ENCODE measurements around the gene RPS6KA2. TPM values are rescaled to one million over a fixed set of nuclear protein-coding genes. Genes with fewer than 3 reads are reported as not detected.

RPS6KA2 gene
- total and polyA plus RNA-seq, 7 experiments from 2014 or later = 4.5 to 17.1 (median 6.6) TPM

GRCh38 chr6:166470863-166471410 lies 156.1 kb downstream of the RPS6KA2 start:
- H3K9me3 Mint-ChIP-seq = no peaks in the 10 kb centered on the region
- no peak overlapping the region for H3K4me3 Mint-ChIP-seq
- no peak overlapping the region for H3K4me3 ChIP-seq (ENCODE audit: low read length)
- peaks cover 2 to 12% (median 6%) of the 10 kb centered on the region in 7 donors for H3K4me1 Mint-ChIP-seq
- no peaks in the 10 kb centered on the region for H3K27me3 ChIP-seq (ENCODE audit: control insufficient read depth in 2 of 2, insufficient read depth in 2 of 2, low read length in 2 of 2)
- H3K36me3 ChIP-seq (ENCODE audit: control insufficient read depth in 2 of 3, insufficient read depth in 3 of 3, low read length in 3 of 3) = no peaks in the 10 kb centered on the region
- POLR2A ChIA-PET = no interaction called here
- CTCF ChIA-PET = no interaction called here
- DNase-seq (no peak), ATAC-seq (no peak)
- no peaks in the 10 kb centered on the region for H3K9me3 ChIP-seq (ENCODE audit: control insufficient read depth in 2 of 3, low read length in 3 of 3)
- H3K27me3 Mint-ChIP-seq = peaks cover 0 to 5% (median 0%) of the 10 kb centered on the region in 5 donors
- no peak overlapping the region for H3K27ac ChIP-seq (ENCODE audit: low read depth, low read length)
- intact Hi-C loops (cut with micrococcal nuclease) = no loop called here
- no peaks in the 10 kb centered on the region for H3K4me1 ChIP-seq (ENCODE audit: control insufficient read depth in 2 of 2, insufficient read depth in 2 of 2, low read length in 2 of 2)
- H3K27ac Mint-ChIP-seq = no peak overlapping the region
- peaks cover 0 to 11% (median 0%) of the 10 kb centered on the region in 5 donors for H3K36me3 Mint-ChIP-seq

GRCh38 chr6:166470029-166470862 lies 156.8 kb downstream of the RPS6KA2 start:
- Mint-ChIP-seq H3K36me3 (peaks cover 0 to 14% (median 3%) of the 10 kb centered on the region in 5 donors), H3K4me1 (peaks cover 0 to 12% (median 7%) of the 10 kb centered on the region in 7 donors), H3K9me3 (no peaks in the 10 kb centered on the region), H3K27ac (peak overlapping the region in 1 of 9 donors; percentile 68), H3K27me3 (peaks cover 0 to 5% (median 0%) of the 10 kb centered on the region in 5 donors), H3K4me3 (no peak overlapping the region)
- Histone ChIP-seq H3K9me3 (ENCODE audit: control insufficient read depth in 2 of 3, low read length in 3 of 3) (no peaks in the 10 kb centered on the region), H3K4me1 (ENCODE audit: control insufficient read depth in 2 of 2, insufficient read depth in 2 of 2, low read length in 2 of 2) (no peaks in the 10 kb centered on the region), H3K4me3 (ENCODE audit: low read length) (no peak overlapping the region), H3K27ac (ENCODE audit: low read depth, low read length) (no peak overlapping the region), H3K27me3 (ENCODE audit: control insufficient read depth in 2 of 2, insufficient read depth in 2 of 2, low read length in 2 of 2) (no peaks in the 10 kb centered on the region), H3K36me3 (ENCODE audit: control insufficient read depth in 2 of 3, insufficient read depth in 3 of 3, low read length in 3 of 3) (no peaks in the 10 kb centered on the region)
- ChIA-PET CTCF (interaction anchor here (0.6 kb wide), 1 partner anchor 180 kb away, joined by 3 read pairs; no protein-coding TSS in a partner anchor), POLR2A (no interaction called here)
- intact Hi-C loops (cut with micrococcal nuclease) = no loop called here
- ATAC-seq = no peak
- DNase-seq = no peak

- H3K27me3 ChIP-seq (ENCODE audit: control insufficient read depth in 2 of 2, insufficient read depth in 2 of 2, low read length in 2 of 2) = no peaks in the 10 kb centered on the region
- Mint-ChIP-seq H3K27me3 (peaks cover 0 to 5% (median 0%) of the 10 kb centered on the region in 5 donors), H3K27ac (no peak overlapping the region), H3K4me3 (no peak overlapping the region), H3K4me1 (peaks cover 0 to 12% (median 7%) of the 10 kb centered on the region in 7 donors), H3K36me3 (peaks cover 0 to 17% (median 3%) of the 10 kb centered on the region in 5 donors), H3K9me3 (no peaks in the 10 kb centered on the region)
- ATAC-seq (no peak), DNase-seq (no peak)
- POLR2A ChIA-PET = no interaction called here
- no peaks in the 10 kb centered on the region for H3K4me1 ChIP-seq (ENCODE audit: control insufficient read depth in 2 of 2, insufficient read depth in 2 of 2, low read length in 2 of 2)
- H3K9me3 ChIP-seq (ENCODE audit: control insufficient read depth in 2 of 3, low read length in 3 of 3) = no peaks in the 10 kb centered on the region
- H3K36me3 ChIP-seq (ENCODE audit: control insufficient read depth in 2 of 3, insufficient read depth in 3 of 3, low read length in 3 of 3) = no peaks in the 10 kb centered on the region
- CTCF ChIA-PET = interaction anchor here (0.6 kb wide), 1 partner anchor 181 kb away, joined by 3 read pairs; no protein-coding TSS in a partner anchor
- intact Hi-C loops (cut with micrococcal nuclease) = no loop called here
- no peak overlapping the region for H3K4me3 ChIP-seq (ENCODE audit: low read length)
- no peak overlapping the region for H3K27ac ChIP-seq (ENCODE audit: low read depth, low read length)
These were observed 157.6 kb downstream of the RPS6KA2 start for GRCh38 chr6:166469426-166469961.

- no peak overlapping the region for H3K27ac ChIP-seq (ENCODE audit: low read depth, low read length)
- H3K9me3 ChIP-seq (ENCODE audit: control insufficient read depth in 2 of 3, low read length in 3 of 3) = no peaks in the 10 kb centered on the region
- H3K4me3 ChIP-seq (ENCODE audit: low read length) = no peak overlapping the region
- H3K27ac Mint-ChIP-seq = peak overlapping the region in 3 of 9 donors; percentile 17 to 34 (median 22)
- CTCF ChIA-PET = interaction anchor here (1.1 kb wide), 1 partner anchor 16 kb away, joined by 4 read pairs; no protein-coding TSS in a partner anchor
- H3K4me3 Mint-ChIP-seq = no peak overlapping the region
- H3K27me3 ChIP-seq (ENCODE audit: control insufficient read depth in 2 of 2, insufficient read depth in 2 of 2, low read length in 2 of 2) = no peaks in the 10 kb centered on the region
- no peak for ATAC-seq
- peaks cover 0 to 17% (median 3%) of the 10 kb centered on the region in 5 donors for H3K36me3 Mint-ChIP-seq
- H3K27me3 Mint-ChIP-seq = peaks cover 0 to 5% (median 0%) of the 10 kb centered on the region in 5 donors
- H3K4me1 ChIP-seq (ENCODE audit: control insufficient read depth in 2 of 2, insufficient read depth in 2 of 2, low read length in 2 of 2) = no peaks in the 10 kb centered on the region
- no peaks in the 10 kb centered on the region for H3K36me3 ChIP-seq (ENCODE audit: control insufficient read depth in 2 of 3, insufficient read depth in 3 of 3, low read length in 3 of 3)
- no peak for DNase-seq
- intact Hi-C loops (cut with micrococcal nuclease) = no loop called here
- H3K9me3 Mint-ChIP-seq = no peaks in the 10 kb centered on the region
- POLR2A ChIA-PET = no interaction called here
- peaks cover 0 to 8% (median 5%) of the 10 kb centered on the region in 7 donors for H3K4me1 Mint-ChIP-seq
These were observed 159.5 kb downstream of the RPS6KA2 start for GRCh38 chr6:166467436-166468000.

- Histone ChIP-seq H3K27ac (ENCODE audit: low read depth, low read length) (no peak overlapping the region), H3K4me3 (ENCODE audit: low read length) (no peak overlapping the region), H3K36me3 (ENCODE audit: control insufficient read depth in 2 of 3, insufficient read depth in 3 of 3, low read length in 3 of 3) (no peaks in the 10 kb centered on the region), H3K9me3 (ENCODE audit: control insufficient read depth in 2 of 3, low read length in 3 of 3) (no peaks in the 10 kb centered on the region), H3K27me3 (ENCODE audit: control insufficient read depth in 2 of 2, insufficient read depth in 2 of 2, low read length in 2 of 2) (no peaks in the 10 kb centered on the region), H3K4me1 (ENCODE audit: control insufficient read depth in 2 of 2, insufficient read depth in 2 of 2, low read length in 2 of 2) (no peaks in the 10 kb centered on the region)
- CTCF ChIA-PET = interaction anchor here (1.0 kb wide), 1 partner anchor 22 kb away, joined by 4 read pairs; no protein-coding TSS in a partner anchor
- peak overlapping the region in 4 of 9 donors; percentile 17 to 43 (median 25) for H3K27ac Mint-ChIP-seq
- ATAC-seq = no peak
- DNase-seq = no peak
- intact Hi-C loops (cut with micrococcal nuclease) = no loop called here
- H3K36me3 Mint-ChIP-seq = peaks cover 0 to 17% (median 3%) of the 10 kb centered on the region in 5 donors
- H3K4me1 Mint-ChIP-seq = peaks cover 0 to 8% (median 5%) of the 10 kb centered on the region in 7 donors
- H3K4me3 Mint-ChIP-seq = no peak overlapping the region
- H3K9me3 Mint-ChIP-seq = no peaks in the 10 kb centered on the region
- POLR2A ChIA-PET = interaction anchor here (0.5 to 0.6 kb wide), 2 partner anchors 14 to 211 kb away, joined by 3 to 6 read pairs; no protein-coding TSS in a partner anchor
- H3K27me3 Mint-ChIP-seq = peaks cover 0 to 5% (median 0%) of the 10 kb centered on the region in 5 donors
These were observed 160.6 kb downstream of the RPS6KA2 start for GRCh38 chr6:166466178-166467122.
